Measurements from ENCODE around the gene HSD11B1. TPM values are rescaled to one million over a fixed set of nuclear protein-coding genes. Genes with fewer than 3 reads are reported as not detected.

Gene HSD11B1
- total and polyA plus RNA-seq, 2 of the 4 experiments (the other 2 are of a cell fraction) = 0.41 to 0.72 TPM

DNA sequence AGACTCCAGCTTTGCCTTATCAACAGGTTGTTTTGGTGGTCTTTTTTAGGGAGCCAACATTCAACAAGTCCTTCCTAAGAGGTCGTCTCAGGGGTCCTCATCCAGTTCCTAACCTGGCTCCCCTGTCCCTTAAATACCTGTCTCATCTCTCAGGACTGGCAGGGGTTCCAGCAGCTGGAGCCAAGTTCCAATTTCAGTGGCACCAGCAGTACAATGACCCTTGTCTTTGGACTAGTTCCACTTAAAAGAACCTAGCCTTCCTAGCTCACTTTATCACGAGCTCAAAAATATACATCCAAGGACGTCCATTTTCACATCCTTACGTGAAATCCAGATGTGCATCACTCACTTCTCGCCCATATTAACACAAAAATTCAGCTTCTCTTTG, 32.5 kb downstream of the HSD11B1 start:
- dilution Hi-C loops (cut with HindIII; ENCODE audit: low sequenced_read_pairs, unreplicated experiment) = no loop called here
- no peak overlapping the region for H2BK20ac ChIP-seq (ENCODE audit: low read depth, low read length)
- no peak overlapping the region for H4K8ac ChIP-seq (ENCODE audit: low read depth in 2 of 2, low read length in 2 of 2)
- no peak for TF ChIP-seq BHLHE40 (IDR thresholded peaks at IDR 0.05; ENCODE audit: low read depth, low read length)
- no peak for TF ChIP-seq FOS (IDR thresholded peaks at IDR 0.05; ENCODE audit: low read depth, low read length)
- no peak for TF ChIP-seq POLR2A (IDR thresholded peaks at IDR 0.05; ENCODE audit: low read depth, low read length)
- no peak for TF ChIP-seq MXI1 (IDR thresholded peaks at IDR 0.05; ENCODE audit: borderline replicate concordance, low read depth, low read length)
- no peak for TF ChIP-seq RCOR1 (IDR thresholded peaks at IDR 0.05; ENCODE audit: insufficient replicate concordance, low read length)
- TF ChIP-seq, protein P1, sequence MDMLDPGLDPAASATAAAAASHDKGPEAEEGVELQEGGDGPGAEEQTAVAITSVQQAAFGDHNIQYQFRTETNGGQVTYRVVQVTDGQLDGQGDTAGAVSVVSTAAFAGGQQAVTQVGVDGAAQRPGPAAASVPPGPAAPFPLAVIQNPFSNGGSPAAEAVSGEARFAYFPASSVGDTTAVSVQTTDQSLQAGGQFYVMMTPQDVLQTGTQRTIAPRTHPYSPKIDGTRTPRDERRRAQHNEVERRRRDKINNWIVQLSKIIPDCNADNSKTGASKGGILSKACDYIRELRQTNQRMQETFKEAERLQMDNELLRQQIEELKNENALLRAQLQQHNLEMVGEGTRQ (IDR thresholded peaks at IDR 0.05; ENCODE audit: low read depth, low read length) = no peak
- TF ChIP-seq ELK1 (IDR thresholded peaks at IDR 0.05; ENCODE audit: borderline replicate concordance, low read depth, low read length) = no peak
- no peak for TF ChIP-seq NFE2L2 (IDR thresholded peaks at IDR 0.05; ENCODE audit: low read depth, low read length)
- no peak for TF ChIP-seq CHD1 (IDR thresholded peaks at IDR 0.05; ENCODE audit: low read depth, low read length)
- no peak for TF ChIP-seq CEBPB (IDR thresholded peaks at IDR 0.05; ENCODE audit: low read depth, low read length)
- no peak for TF ChIP-seq MAFK (IDR thresholded peaks at IDR 0.05; ENCODE audit: low read depth, low read length)
- TF ChIP-seq RAD21 (IDR thresholded peaks at IDR 0.05; ENCODE audit: low read length) = no peak
- H3K18ac ChIP-seq (ENCODE audit: low read depth, low read length) = no peak overlapping the region
- H3K27ac ChIP-seq (ENCODE audit: insufficient read depth, low read length) = no peak overlapping the region
- no peaks in the 10 kb centered on the region for H3K79me1 ChIP-seq (ENCODE audit: low read depth in 1 of 2, low read length in 2 of 2)
- H3K14ac ChIP-seq (replicated peaks; ENCODE audit: low read depth, low read length) = no peak overlapping the region
- no TSS peak for BruUV-seq (replicated peaks)
- in situ Hi-C loops (cut with MboI; ENCODE audit: low sequenced_read_pairs) = no loop called here
- no peaks in the 10 kb centered on the region for H3K9me3 ChIP-seq (ENCODE audit: control insufficient read depth, insufficient read depth, low read length)
- H2BK120ac ChIP-seq (ENCODE audit: low read depth, low read length) = no peak overlapping the region
- DNase-seq (no peak), ATAC-seq (ENCODE audit: low read depth) (no peak)
- WGBS, 2 experiments (ENCODE audit: extremely low coverage in 2 of 2, insufficient read length in 1 of 2) = no CpG with 5 or more reads among the region's 5 CpGs
- no peak overlapping the region for H2AFZ ChIP-seq (replicated peaks; ENCODE audit: low read length, poor library complexity)
- no peak overlapping the region for H3K4me3 ChIP-seq (ENCODE audit: insufficient read depth, low read depth, low read length)
- H3K4me1 ChIP-seq (ENCODE audit: control insufficient read depth, insufficient read depth, low read length) = peaks cover 1% of the 10 kb centered on the region; the same call in 1 of the 2 replicates
- H3K9ac ChIP-seq (ENCODE audit: low read depth, low read length) = no peak overlapping the region
- ChIA-PET POLR2A (ENCODE audit: unreplicated experiment) (no interaction called here), CTCF (interaction anchor here (1.1 to 2.0 kb wide), 2 partner anchors 11 to 24 kb away, joined by 4 to 10 read pairs; no protein-coding TSS in a partner anchor)
- no peaks in the 10 kb centered on the region for H3K9me1 ChIP-seq (ENCODE audit: insufficient read depth, low read length)
- H3K36me3 ChIP-seq (ENCODE audit: control insufficient read depth, insufficient read depth, low read length) = no peaks in the 10 kb centered on the region
- no peak overlapping the region for H4K91ac ChIP-seq (ENCODE audit: insufficient read depth, low read depth, low read length)
- H4K5ac ChIP-seq (ENCODE audit: low read depth, low read length) = no peak overlapping the region
- H3K23ac ChIP-seq (ENCODE audit: low read depth, low read length) = no peak overlapping the region
- no peak overlapping the region for H3K56ac ChIP-seq (ENCODE audit: extremely low read depth, insufficient read depth, low read length)
- H3K4me2 ChIP-seq (ENCODE audit: low read depth, low read length) = no peak overlapping the region
- H2BK5ac ChIP-seq (ENCODE audit: low read depth, low read length, poor library complexity, severe bottlenecking) = no peak overlapping the region
- no peak overlapping the region for H3K4ac ChIP-seq (ENCODE audit: low read depth, low read length)
- no peak overlapping the region for H2AK9ac ChIP-seq (replicated peaks; ENCODE audit: low read depth, low read length, poor library complexity)
- no peak overlapping the region for H2BK15ac ChIP-seq (ENCODE audit: low read depth, low read length)
- H2AK5ac ChIP-seq (ENCODE audit: low read depth, low read length) = no peak overlapping the region
- H4K20me1 ChIP-seq (ENCODE audit: insufficient read depth, low read length) = no peaks in the 10 kb centered on the region
- intact Hi-C loops (cut with micrococcal nuclease) = no loop called here
- H3K27me3 ChIP-seq (ENCODE audit: control insufficient read depth, insufficient read depth, low read length) = peaks cover 4% of the 10 kb centered on the region

Measured in IMR-90 (cell line).